K562 (cell line): ENCODE results near the gene ITGBL1. TPM values are rescaled to one million over a fixed set of nuclear protein-coding genes. Genes with fewer than 3 reads are reported as not detected.

Experiments used
- ADNP ChIP-seq: fragments of 200-800 bp; sonication (Bioruptor generic); IDR thresholded peaks from 2 replicates; pipeline ENCODE4 v1.6.1; 2016; ENCODE audit warnings: missing genetic modification characterization, missing compliant biosample characterization
- ARHGAP35 ChIP-seq: fragments of 450-650 bp; IDR thresholded peaks from 2 replicates; pipeline ENCODE4 v1.6.1; 2018; ENCODE audit not compliant: partially characterized antibody
- CHD2 ChIP-seq: IDR thresholded peaks from 2 replicates; pipeline ENCODE4 v1.6.1; 2011; ENCODE audit warnings: low read depth, low read length
- DMBX1 ChIP-seq: fragments of 250-450 bp; sonication (Bioruptor Pico); IDR thresholded peaks from 2 replicates; pipeline ENCODE4 v1.8.0; 2022; ENCODE audit warnings: inconsistent platforms, mild to moderate bottlenecking, moderate library complexity, borderline replicate concordance
- HDAC6 ChIP-seq: IDR thresholded peaks from 2 replicates; pipeline ENCODE4 v1.6.1; 2012; ENCODE audit warnings: low read depth, mild to moderate bottlenecking, control low read depth, inconsistent platforms, low read length, moderate library complexity
- NRF1 ChIP-seq, 2 experiments: fragments of 450-650 bp; IDR thresholded peaks in 1 of 2; conservative IDR thresholded peaks in 1 of 2; 2 replicates each; pipeline ENCODE4 v1.6.1; 2014; ENCODE audit warnings: mild to moderate bottlenecking in 2 of 2
- RFX1 ChIP-seq: fragments of 450-650 bp; IDR thresholded peaks from 2 replicates; pipeline ENCODE4 v1.6.1; 2016; ENCODE audit warnings: mild to moderate bottlenecking, moderate library complexity
- SIN3B ChIP-seq: fragments of 450-650 bp; IDR thresholded peaks from 2 replicates; pipeline ENCODE4 v1.6.1; 2017; ENCODE audit warnings: low read depth, mild to moderate bottlenecking, moderate library complexity
- SRSF3 ChIP-seq: fragments of 200-400 bp; formaldehyde crosslinking; IDR thresholded peaks from 2 replicates; pipeline ENCODE4 v1.6.1; 2016; ENCODE audit warnings: mild to moderate bottlenecking, low read length, moderate library complexity; ENCODE audit not compliant: insufficient read depth
- TRIM24 ChIP-seq, 2 experiments: fragments of 450-650 bp; IDR thresholded peaks; 2 replicates each; pipeline ENCODE4 v1.6.1; 2016
- ZBTB7A ChIP-seq: IDR thresholded peaks from 2 replicates; pipeline ENCODE4 v1.6.1; 2011; ENCODE audit warnings: low read depth, mild to moderate bottlenecking, low read length, moderate library complexity, borderline replicate concordance; ENCODE audit not compliant: control insufficient read depth
- polyA plus RNA-seq, 8 experiments: library from polyadenylated mRNA; depleted of rRNA in 4 of 8; stranded (reverse) in 5 of 8; unstranded in 3 of 8; fragments of >200 nt; fragmentation: Nextera tagmentation in 2 of 8; fragmentation: Illumina TruSeq in 1 of 8; extraction: Ambion mirVana in 2 of 8; extraction: Trizol in 1 of 8; gene quantifications; 2 replicates each; pipeline versions ENCODE4 v1.2.1 to v1.2.3, GENCODE V29; 2011 to 2014; ENCODE audit warnings: inconsistent platforms in 1 of 8, missing spikeins in 1 of 8
- total RNA-seq, 7 experiments: library from RNA; depleted of rRNA in 6 of 7; stranded (reverse); fragments of >200 nt in 6 of 7; fragmentation: Illumina TruSeq in 2 of 7; extraction: Trizol in 2 of 7; gene quantifications; 2 replicates each; pipeline versions ENCODE4 v1.2.1 to v1.2.3, GENCODE V29; 2011 to 2021; ENCODE audit warnings: low replicate concordance in 1 of 7
- TF ChIP-seq, protein P1 (sequence below): fragments of 200-600 bp; sonication (generic); IDR thresholded peaks from one replicate; pipeline ENCODE4 v1.6.1; 2012; ENCODE audit warnings: mild to moderate bottlenecking, low read depth, low read length, inconsistent platforms
- TF ChIP-seq, protein P2 (sequence below): sonication (generic); formaldehyde crosslinking; IDR thresholded peaks from 2 replicates; pipeline ENCODE4 v1.4.0; 2020; ENCODE audit warnings: mild to moderate bottlenecking, missing genetic modification reagents
- TF ChIP-seq, protein P3 (sequence below): IDR thresholded peaks from 3 replicates; pipeline ENCODE4 v1.6.1; 2011; ENCODE audit warnings: borderline replicate concordance, mild to moderate bottlenecking; ENCODE audit not compliant: insufficient read length, insufficient read depth

Gene ITGBL1
- total and polyA plus RNA-seq, 9 of the 15 experiments (the other 6 are each of a cell fraction or from before 2014, with no cell fraction given), result 0.04 to 0.73 (median 0.32) TPM; not detected in 1

DNA sequence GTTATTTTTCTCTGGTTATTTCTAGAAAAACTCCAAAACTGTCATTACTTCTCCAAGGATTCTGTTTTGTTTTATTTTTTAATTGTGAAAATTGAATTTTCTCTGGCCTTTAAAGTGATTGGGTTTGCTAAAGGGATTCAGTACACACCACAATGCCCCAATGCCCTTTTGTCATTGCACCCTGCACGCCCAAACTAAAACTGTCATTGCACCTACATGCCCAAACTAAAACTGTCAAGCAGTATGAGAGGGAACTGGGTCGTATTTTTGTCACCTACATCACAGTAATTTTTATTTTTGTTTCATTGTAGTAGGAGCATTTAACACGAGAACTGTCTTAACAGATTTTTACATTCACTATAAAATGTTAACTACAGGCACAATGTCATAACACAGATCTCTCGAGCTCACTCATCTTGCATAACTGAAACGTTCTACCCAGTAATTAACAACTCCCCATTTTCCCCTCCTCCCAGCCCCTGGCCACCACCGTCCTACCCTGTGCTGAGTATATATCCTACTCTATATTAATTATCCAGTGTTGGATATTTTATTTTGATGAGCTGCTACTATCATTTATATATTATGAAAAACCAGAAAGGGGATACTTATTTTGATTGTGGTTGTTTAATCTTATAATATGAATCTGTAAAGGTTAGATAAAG, 43.4 kb upstream of the ITGBL1 start (continued):
- TF ChIP-seq, protein P1, sequence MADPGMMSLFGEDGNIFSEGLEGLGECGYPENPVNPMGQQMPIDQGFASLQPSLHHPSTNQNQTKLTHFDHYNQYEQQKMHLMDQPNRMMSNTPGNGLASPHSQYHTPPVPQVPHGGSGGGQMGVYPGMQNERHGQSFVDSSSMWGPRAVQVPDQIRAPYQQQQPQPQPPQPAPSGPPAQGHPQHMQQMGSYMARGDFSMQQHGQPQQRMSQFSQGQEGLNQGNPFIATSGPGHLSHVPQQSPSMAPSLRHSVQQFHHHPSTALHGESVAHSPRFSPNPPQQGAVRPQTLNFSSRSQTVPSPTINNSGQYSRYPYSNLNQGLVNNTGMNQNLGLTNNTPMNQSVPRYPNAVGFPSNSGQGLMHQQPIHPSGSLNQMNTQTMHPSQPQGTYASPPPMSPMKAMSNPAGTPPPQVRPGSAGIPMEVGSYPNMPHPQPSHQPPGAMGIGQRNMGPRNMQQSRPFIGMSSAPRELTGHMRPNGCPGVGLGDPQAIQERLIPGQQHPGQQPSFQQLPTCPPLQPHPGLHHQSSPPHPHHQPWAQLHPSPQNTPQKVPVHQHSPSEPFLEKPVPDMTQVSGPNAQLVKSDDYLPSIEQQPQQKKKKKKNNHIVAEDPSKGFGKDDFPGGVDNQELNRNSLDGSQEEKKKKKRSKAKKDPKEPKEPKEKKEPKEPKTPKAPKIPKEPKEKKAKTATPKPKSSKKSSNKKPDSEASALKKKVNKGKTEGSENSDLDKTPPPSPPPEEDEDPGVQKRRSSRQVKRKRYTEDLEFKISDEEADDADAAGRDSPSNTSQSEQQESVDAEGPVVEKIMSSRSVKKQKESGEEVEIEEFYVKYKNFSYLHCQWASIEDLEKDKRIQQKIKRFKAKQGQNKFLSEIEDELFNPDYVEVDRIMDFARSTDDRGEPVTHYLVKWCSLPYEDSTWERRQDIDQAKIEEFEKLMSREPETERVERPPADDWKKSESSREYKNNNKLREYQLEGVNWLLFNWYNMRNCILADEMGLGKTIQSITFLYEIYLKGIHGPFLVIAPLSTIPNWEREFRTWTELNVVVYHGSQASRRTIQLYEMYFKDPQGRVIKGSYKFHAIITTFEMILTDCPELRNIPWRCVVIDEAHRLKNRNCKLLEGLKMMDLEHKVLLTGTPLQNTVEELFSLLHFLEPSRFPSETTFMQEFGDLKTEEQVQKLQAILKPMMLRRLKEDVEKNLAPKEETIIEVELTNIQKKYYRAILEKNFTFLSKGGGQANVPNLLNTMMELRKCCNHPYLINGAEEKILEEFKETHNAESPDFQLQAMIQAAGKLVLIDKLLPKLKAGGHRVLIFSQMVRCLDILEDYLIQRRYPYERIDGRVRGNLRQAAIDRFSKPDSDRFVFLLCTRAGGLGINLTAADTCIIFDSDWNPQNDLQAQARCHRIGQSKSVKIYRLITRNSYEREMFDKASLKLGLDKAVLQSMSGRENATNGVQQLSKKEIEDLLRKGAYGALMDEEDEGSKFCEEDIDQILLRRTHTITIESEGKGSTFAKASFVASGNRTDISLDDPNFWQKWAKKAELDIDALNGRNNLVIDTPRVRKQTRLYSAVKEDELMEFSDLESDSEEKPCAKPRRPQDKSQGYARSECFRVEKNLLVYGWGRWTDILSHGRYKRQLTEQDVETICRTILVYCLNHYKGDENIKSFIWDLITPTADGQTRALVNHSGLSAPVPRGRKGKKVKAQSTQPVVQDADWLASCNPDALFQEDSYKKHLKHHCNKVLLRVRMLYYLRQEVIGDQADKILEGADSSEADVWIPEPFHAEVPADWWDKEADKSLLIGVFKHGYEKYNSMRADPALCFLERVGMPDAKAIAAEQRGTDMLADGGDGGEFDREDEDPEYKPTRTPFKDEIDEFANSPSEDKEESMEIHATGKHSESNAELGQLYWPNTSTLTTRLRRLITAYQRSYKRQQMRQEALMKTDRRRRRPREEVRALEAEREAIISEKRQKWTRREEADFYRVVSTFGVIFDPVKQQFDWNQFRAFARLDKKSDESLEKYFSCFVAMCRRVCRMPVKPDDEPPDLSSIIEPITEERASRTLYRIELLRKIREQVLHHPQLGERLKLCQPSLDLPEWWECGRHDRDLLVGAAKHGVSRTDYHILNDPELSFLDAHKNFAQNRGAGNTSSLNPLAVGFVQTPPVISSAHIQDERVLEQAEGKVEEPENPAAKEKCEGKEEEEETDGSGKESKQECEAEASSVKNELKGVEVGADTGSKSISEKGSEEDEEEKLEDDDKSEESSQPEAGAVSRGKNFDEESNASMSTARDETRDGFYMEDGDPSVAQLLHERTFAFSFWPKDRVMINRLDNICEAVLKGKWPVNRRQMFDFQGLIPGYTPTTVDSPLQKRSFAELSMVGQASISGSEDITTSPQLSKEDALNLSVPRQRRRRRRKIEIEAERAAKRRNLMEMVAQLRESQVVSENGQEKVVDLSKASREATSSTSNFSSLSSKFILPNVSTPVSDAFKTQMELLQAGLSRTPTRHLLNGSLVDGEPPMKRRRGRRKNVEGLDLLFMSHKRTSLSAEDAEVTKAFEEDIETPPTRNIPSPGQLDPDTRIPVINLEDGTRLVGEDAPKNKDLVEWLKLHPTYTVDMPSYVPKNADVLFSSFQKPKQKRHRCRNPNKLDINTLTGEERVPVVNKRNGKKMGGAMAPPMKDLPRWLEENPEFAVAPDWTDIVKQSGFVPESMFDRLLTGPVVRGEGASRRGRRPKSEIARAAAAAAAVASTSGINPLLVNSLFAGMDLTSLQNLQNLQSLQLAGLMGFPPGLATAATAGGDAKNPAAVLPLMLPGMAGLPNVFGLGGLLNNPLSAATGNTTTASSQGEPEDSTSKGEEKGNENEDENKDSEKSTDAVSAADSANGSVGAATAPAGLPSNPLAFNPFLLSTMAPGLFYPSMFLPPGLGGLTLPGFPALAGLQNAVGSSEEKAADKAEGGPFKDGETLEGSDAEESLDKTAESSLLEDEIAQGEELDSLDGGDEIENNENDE, result no peak
- TF ChIP-seq ADNP (tag) (no peak), SIN3B (no peak), SRSF3 (no peak), ARHGAP35 (no peak), RFX1 (no peak), CHD2 (no peak), ZBTB7A (no peak), DMBX1 (CRISPR knock-in tag) (no peak), NRF1 (conservative IDR thresholded peaks at IDR 0.05 in 1 of 2, IDR thresholded peaks at IDR 0.05 in 1 of 2) (no peak), HDAC6 (no peak), TRIM24 (IDR thresholded peaks at IDR 0.05) (no peak)
- TF ChIP-seq, protein P2, sequence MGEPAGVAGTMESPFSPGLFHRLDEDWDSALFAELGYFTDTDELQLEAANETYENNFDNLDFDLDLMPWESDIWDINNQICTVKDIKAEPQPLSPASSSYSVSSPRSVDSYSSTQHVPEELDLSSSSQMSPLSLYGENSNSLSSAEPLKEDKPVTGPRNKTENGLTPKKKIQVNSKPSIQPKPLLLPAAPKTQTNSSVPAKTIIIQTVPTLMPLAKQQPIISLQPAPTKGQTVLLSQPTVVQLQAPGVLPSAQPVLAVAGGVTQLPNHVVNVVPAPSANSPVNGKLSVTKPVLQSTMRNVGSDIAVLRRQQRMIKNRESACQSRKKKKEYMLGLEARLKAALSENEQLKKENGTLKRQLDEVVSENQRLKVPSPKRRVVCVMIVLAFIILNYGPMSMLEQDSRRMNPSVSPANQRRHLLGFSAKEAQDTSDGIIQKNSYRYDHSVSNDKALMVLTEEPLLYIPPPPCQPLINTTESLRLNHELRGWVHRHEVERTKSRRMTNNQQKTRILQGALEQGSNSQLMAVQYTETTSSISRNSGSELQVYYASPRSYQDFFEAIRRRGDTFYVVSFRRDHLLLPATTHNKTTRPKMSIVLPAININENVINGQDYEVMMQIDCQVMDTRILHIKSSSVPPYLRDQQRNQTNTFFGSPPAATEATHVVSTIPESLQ (CRISPR knock-in tag), result no peak
- TF ChIP-seq, protein P3, sequence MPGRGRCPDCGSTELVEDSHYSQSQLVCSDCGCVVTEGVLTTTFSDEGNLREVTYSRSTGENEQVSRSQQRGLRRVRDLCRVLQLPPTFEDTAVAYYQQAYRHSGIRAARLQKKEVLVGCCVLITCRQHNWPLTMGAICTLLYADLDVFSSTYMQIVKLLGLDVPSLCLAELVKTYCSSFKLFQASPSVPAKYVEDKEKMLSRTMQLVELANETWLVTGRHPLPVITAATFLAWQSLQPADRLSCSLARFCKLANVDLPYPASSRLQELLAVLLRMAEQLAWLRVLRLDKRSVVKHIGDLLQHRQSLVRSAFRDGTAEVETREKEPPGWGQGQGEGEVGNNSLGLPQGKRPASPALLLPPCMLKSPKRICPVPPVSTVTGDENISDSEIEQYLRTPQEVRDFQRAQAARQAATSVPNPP, result no peak
- TF ChIP-seq, all 486 proteins: peak for 0
